GM19372 (cell line): ENCODE results near the gene PRF1.

Source experiments
- ATAC-seq: cut with Tn5 transposase; IDR thresholded peaks from one replicate; pipeline ENCODE4 v1.9.1; 2021; ENCODE audit warnings: mild to moderate bottlenecking, low read depth, moderate library complexity; ENCODE audit not compliant: unreplicated experiment

Gene PRF1

DNA sequence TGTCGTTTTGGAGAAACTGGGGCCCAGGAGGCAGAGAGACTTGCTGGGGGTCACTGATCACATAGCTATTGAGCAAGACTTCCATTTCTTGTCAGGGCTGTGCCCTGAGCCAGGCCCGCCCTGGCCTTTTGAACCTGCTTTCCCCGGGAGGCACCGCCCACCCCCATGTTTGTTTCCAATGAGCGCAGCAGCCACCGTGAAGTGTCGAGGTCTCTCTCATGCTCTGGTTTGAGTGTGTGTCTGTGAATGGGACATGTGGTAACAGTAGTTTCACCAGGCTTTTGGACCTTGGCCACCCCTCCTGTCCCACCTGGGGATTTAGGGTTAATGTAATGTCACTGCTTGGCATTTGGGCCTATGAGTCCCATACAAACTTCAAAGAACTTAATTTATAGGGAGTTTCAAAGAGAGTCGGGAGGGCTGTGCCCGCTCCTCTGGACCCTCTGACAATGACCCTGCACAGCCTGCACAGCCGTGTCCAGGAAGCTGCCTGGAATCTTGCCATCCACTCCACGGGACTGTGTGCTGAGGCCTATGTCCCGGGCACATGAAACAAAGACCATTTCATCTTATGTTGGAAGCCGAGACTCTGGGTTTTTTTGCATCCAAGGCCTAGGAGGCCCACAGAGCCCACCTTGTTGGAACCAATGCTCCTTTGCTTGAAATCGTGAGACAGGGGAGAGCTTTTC, 6.3 kb downstream of the PRF1 start:
- no peak for ATAC-seq

DNA sequence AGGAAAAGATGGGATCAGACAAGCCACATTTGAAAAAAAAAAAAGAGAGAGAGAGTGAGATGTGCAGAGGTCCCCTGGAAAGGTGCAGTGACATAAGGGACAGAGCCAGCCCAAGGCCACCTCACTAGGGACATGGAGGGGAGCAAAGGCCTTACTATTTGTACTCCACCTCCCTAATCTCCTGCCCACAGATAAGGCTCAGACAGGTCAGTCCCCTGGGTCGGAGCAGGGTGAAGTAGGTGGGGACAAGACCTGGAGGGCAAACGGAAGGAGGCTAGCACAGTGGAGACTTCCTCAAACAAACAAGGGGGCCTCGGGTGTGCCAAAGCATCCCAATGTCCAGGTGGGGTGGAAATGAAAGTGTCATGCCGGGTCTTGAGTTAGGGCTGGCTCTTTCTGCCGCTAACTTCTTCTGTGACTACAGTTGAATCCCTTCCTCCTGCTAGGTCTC, 7.0 kb downstream of the PRF1 start:
- ATAC-seq, result no peak

DNA sequence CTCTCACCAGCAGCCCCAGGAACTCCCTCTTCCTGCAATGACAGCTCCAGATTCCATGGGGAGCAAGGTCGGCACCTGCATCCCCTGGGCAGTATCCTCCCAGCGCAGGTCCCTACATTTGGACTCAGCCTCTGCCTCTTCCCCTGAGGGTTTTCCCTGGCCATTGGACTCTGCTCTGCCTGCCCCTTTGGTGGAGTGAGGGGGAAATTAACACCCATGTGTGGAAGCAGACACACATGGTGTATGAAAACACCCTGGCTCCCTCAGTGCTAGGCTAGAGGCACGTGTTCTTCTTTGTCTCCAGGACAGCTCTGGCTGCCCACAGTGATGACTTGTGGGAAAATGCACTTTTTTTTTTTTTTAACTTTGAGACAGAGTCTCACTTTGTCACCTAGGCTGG, 8.4 kb downstream of the PRF1 start:
- ATAC-seq, result no peak

DNA sequence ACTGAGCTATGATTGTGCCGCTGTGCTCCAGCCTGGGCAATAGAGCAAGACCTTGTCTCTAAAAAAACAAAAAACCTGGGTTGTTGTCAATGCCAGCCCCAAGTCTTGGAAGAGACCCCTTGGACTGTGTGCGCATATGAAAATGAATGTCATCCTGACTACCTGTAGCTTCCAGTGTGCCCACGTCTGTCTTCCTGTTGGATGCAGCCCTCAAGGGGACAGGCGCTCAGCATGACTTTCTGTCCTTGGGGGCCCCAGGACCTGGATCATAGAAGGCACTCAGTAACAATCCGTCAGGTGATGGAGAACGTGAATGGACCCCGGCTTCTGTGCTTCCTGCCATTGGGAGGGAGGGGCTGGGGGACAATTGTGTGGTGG, 9.0 kb downstream of the PRF1 start:
- no peak for ATAC-seq

DNA sequence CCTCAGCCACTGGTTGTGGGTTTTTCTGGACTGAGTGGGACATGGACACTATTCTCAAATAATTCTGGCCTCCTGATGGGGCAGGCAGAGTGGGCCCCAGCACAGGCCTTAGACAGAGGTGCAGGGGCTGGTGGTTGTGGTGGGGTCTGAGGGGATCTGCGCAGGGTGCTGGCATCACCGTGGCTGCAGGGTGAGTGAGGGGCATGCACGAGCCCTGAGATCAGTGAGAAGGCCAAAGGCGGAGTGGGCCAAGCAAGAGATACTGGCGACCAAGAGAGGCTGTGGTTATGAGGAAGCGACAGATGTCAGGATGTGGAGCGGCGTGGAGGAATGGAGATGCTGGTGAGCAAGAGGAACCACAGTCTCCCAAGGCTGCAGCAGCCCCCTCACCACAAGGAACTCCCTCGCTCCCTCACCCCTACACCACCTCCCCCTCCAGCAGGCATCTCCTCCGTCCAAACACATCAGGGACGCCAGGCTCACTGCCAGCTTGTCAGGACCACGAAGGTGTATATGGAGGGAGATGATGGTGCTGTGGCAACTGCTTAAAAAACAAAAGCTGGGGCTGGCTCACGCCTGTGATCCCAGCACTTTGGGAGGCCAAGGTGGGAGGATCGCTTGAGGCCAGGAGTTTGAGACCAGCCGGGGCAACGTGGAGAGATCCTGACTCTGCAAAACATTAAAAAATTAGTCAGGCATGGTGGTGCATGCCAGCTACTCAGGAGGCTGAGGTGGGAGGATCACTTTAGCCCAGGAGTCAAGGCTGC, 9.6 kb downstream of the PRF1 start:
- ATAC-seq, result no peak

DNA sequence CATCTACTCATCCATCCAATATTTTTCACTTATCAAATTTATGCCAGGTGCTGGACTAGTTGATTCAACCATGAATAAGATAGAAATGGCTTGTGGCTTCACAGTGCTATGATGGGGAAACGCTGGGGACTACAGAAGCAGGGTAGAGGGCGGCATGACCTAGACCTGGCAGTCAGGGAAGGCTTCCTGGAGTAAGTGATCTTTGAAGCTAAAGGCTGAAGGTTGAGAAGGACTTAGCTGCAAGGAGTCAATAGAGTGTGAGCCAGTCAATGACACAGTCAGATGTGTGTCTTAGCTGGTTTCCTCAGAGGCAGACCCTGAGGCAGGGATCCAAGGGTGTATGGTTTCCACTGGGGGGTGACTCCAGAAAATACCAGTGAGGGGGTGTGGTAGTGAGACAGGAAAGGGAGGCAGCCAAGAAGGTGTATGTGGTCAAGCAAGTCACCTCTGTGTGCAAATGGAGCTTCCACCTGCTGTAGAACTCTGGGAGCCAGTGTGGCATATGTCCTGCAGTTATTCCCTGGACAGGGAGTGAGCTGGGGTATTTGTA, 10.3 kb downstream of the PRF1 start:
- ATAC-seq, result no peak

DNA sequence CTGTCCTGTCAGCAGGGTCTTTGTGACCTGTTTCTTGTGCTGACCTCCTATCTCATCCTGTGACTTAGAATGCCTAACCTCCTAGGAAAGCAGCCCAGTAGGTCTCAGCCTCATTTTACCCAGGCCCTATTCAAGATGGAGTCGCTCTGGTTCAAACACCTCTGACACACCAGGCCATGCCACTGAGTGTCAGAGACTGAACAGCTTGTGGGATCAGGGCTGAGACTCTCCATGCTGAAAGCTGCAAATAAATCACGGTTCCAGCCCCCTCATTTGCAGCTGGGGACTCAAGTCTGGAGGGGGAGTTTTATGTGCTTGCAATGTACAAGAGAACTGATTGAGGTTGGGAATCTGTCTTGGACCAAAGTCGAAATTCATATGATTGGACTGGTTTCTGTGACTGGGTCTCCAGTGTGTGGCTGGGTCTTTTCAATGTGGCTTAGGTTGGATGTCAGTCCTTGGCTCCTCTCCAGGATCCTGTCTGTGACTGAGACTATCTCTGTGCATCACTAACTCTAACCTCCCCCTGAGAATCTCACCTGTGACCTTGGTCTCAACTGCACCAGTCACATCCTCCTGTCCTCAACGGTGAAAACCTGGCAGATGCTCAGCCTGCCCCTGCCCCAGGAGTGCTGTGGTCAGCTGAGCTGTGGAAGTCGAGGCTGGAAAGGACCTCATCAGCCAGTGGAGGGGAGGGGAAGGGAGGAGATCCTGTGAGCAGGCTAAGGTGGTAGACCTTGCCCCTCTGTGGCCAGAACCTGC, 11.7 kb downstream of the PRF1 start:
- no peak for ATAC-seq

DNA sequence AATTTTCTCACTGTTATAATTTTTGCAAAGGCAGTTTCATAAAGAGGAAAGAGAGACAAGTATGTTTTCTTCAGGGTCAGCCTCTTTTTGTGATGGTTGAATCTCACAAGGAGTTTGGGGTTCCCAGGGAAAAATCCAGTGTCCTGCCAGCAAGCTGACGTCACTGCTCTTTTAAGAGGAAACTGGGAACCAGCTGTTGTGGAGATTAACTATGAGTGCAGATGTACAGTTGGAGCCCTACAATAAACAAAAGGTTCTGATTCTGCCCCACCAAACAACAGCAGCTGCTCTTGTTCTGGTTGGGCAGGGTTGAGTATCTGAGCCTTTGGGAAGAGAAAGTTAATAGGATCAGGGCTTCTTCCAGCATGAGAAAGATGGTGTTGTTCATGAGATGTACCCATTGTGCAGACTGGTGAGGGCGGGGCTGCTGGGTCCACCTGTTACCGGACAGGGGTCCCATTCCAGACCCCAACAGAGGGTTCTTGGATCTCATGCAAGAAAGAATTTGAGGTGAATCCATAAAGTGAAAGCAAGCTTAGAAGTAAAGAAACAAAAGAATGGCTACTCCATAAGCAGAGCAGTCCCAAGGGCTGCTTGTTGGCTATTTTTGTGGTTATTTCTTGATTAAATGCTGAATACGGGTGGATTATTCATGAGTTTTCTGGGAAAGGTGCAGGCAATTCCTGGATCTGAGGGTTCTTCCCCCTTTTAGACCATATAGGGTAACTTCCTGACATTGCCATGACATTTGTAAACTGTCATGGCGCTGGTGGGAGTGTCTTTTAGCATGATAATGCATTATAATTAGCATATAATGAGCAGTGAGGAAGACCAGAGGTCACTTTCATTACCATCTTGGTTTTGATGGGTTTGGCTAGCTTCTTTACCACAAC, 12.5 kb downstream of the PRF1 start:
- no peak for ATAC-seq

DNA sequence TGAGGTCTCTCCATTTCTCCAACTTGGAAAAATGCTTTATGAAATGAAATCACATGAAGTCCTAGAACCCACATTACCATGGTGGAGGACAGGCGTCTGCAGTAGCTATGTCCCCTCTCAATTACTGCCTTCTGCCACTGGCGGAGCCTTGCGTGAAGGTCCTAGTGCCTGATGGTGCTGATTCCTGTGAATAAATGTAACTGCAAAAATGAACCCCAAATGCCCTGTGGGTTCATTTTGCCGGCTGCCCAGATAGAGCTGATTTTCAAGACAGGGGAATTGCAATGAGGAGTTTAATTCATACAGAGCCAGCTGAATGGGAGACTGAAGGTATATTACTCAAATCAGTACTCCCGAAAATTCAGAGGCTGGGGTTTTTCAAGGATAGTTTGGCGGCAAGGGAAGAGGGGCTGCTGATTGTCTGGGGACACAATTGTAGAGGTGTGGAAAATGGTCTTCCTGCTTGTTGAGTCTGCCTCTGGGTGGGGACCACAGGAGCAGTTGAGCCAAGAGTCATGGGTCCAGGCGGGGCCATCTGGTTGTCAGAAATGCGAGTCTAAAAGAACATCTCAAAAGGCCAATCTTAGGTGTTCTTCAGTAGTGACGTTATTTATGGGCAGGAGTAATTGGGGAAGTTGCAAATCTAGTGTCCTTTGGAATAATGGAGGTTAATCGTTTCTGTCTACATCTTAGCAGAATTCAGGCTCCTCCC, 13.5 kb downstream of the PRF1 start:
- ATAC-seq, result no peak

DNA sequence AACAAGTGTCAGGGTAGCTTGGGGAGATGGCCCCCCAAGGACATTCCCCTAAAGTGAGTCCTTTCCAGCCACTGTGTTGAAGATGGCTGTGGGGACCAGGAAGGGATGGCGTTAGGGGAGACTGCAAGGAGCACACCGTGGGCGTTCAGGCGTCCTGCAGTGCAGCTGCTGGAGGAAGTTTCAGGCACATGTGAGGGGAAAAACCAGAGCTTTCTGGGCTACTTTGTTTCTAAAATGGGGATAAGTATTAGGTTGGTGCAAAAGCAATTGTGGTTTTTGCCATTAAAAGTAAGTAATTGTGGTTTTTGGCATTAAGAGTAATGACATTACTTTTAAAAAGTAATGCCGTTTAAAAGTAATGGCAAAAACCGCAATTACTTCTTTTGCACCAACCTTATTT, 14.3 kb downstream of the PRF1 start:
- ATAC-seq, result no peak

DNA sequence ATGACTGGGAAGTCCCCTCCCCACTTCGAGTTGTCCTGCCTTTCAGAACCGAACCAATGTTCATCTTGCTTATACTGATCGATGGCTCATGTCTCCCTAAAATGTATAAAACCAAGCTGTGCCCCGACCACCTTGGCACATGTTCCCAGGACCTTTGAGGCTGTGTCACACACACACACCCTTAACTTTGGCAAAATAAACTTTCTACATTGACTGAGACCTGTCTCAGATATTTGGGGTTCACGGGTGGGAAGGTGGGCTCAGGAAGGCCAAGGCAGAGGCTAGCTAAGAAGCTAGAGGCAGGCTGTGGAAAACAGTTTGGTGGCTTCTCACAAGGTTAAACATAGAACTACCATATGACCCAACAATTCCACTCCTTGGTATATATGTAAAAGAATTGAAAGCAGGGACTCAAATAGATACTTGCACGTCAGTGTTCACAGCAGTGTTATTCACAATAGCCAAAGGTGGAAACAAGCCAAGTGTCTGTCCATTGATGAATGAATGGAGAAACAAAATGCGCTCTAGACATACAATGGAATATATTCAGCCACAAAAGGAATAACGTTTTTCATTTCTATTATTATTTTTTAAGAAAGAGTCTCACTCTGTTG, 15.4 kb downstream of the PRF1 start:
- ATAC-seq, result peak; percentile 63

DNA sequence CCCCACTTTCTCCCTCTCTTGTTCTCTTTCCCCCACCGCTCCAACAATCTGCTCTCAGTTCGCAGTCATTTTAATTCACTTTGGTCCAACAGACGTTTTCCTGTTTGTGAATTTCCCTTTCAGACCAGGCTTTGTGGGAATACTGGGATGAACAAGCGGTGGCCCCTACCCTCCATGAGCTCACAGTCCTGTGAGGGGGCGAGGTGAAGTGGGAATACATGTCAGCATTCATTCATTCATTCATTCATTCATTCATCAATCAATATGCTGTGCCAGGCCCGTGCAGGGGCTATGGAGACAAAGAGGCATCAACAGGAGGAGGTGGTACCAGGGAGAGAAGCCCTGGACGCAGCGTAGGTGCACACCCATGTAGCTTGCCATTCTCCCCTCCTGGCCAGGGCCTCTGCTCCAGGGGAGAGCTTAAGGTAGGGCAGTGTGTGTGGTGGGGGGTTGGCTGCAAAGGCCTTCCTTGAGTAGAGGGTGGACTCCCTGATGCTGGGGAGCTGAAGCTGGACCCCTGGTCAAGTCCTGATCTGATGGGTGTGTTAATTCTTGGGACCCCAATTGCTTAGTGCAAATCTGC, 16.1 kb downstream of the PRF1 start:
- no peak for ATAC-seq

DNA sequence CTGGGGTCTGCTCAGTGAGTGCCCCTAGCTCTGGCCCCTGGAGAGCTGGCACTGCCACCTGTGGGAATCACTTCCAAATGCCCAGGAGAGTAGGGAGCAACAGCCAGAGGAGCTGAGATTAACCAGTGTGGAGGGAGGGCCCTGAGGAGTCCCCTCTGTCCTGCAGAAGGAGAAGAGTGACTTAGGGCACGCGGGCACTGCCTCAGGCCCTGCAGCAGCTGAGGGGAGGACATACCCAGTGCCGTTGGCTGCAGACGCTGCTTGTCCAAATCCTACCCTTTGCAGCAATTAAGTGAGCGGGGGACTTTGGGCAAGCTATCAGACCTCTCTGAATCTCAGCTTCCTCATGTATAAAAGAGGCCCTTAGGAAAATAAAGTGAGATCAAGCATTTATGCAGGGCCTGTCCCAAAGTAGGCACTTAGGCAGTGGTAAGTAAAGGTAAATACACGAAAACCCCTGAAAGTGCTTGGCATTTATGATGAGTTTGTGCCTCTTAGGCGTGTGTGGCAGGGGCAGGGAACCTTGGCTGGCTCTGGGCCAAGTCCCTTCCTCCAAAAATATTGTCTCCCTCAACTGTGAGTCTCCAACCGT, 16.9 kb downstream of the PRF1 start:
- ATAC-seq, result no peak

DNA sequence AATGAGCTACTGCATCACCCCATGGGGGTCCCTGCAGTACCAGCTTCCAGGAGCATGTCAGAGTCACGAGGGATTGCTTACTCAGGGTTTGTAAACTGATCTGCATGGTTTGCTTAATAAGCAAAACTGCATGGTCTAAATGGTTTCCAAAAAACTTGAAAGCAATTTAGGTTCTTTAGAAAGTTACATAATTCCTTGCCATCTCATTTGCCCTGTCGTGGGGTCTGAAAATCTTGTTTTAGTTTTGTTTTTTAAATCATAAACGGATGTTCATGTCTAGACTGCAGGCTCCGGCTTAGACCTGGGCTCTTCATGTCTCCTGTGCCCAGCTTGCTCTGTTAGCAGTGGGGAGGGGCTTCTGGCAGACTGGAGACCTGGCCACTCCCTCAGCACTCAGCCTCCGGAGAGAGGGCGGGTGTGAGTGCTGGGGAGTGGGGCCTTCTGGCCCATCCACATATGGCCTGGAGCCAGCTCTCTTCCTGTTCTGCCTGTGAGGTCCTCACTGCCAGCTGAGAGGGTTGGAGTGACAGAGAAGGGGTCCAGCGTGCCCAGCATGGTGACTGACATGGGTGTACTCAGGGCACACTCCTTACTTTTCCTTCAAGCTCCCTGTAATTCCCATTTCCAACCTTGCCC, 17.5 kb downstream of the PRF1 start:
- no peak for ATAC-seq

DNA sequence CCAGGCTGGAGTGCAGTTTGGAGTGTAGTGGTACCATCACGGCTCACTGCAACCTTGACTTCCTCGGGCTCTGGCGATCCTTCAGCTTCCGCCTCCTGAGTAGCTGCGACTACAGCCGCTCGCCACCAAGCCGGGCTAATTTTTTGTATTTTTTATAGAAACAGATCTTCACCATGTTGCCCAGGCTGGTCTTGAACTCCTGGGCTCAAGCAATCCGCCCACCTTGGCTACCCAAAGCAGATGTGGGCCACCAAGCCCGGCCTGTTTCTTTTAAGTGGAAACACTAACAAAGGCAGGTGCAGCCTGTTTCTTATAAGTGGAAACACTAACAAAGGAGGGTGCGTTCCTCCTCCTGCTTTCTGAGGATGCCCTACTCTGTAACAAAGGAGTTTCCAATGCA, 18.2 kb downstream of the PRF1 start:
- no peak for ATAC-seq

DNA sequence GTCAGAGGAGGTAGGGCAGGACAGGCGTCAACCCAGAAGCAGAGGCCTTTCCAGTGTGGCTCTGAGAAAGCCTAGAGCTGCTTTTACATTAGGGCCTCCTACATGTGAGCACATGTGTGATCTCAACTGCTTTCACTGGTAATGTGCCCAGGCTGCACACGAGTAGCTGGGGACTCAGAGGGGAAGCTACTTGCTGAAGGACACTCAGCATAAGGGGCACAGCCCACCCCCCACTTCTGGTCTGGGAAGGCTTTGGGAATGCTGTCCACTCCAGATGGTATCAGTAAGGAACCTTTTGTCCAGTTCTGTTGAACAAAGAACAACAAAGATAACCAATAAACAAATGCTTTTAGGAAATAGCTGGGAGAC, 18.9 kb downstream of the PRF1 start:
- no peak for ATAC-seq

DNA sequence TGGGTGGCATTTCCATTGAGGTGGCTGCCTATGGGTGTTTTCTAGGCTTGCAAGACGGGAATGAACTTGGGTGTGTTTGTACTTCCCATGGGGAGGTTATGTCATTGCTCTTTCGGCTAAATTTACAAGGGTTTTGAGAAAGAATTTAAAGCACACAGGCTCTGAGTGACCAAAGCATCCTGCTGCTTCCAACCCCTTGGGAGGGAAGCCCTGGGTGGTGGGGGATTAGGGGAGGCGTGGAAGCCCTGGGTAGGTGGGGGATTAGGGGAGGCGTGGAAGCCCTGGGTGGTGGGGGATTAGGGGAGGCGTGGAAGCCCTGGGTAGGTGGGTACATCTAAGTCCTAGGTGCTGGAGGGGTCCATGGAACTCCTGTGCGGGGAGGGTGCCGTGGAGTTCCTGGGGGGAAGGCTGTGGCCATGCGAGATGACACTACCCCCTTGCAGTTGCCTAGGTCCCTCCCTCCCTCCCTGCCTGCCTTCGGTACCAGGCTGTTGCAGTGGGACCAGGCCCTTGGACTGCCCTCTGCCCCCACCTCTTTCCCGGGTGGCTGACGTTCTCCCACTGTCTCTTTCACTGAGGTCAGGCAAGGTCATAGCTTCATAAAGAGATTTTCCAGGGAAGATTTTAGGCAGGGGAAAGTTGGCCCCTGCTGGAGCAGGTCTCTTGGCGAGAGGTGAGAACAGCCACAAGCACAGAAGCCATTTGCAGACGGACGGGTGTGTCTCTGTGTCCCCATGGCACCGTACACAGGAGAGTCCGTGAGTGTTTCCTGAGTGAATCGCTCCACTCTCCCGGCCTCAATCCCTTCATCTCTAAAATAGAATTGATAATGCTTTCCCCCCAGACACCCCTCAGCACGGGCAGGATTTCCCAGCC, 19.5 kb downstream of the PRF1 start:
- ATAC-seq, result no peak
